GM23338 (cell line): ENCODE data around the gene MCTP1. TPM values are rescaled to one million over a fixed set of nuclear protein-coding genes. Genes with fewer than 3 reads are reported as not detected.
A peak's percentile ranks its signal among the peaks of the same experiment; 100 is the strongest.

Experiments used
- ATAC-seq: fragments of 200-7000 bp; cut with Tn5 transposase; 3 replicates; pipeline ENCODE4 v1.9.1; 2020
- DNase-seq: peaks from one replicate; pipeline ENCODE4 v3.0.0-alpha.2; 2015; ENCODE audit warnings: low spot score
- H2AFZ ChIP-seq: fragments of 200-600 bp; sonication (generic); 2 replicates; pipeline ENCODE4 v1.8.0; 2016; ENCODE audit warnings: antibody characterized with exemption, mild to moderate bottlenecking, moderate library complexity
- H3F3A ChIP-seq: fragments of 200-600 bp; sonication (generic); replicated peaks from 2 replicates; pipeline ENCODE4 v1.8.0; 2017; ENCODE audit warnings: antibody characterized with exemption, mixed run types, low read depth
- H3K27ac ChIP-seq: fragments of 200-600 bp; sonication (generic); 2 replicates; pipeline ENCODE4 v1.6.1; 2016; ENCODE audit warnings: low read depth
- H3K27me3 ChIP-seq: fragments of 200-600 bp; sonication (generic); 2 replicates; pipeline ENCODE4 v1.8.0; 2016; ENCODE audit warnings: mild to moderate bottlenecking, mixed run types, moderate library complexity; ENCODE audit not compliant: insufficient read depth
- H3K36me3 ChIP-seq: fragments of 200-600 bp; sonication (generic); 2 replicates; pipeline ENCODE4 v1.8.0; 2016; ENCODE audit warnings: mild to moderate bottlenecking; ENCODE audit not compliant: insufficient read depth
- H3K4me1 ChIP-seq: fragments of 200-600 bp; sonication (generic); 2 replicates; pipeline ENCODE4 v1.8.0; 2016; ENCODE audit warnings: mild to moderate bottlenecking, moderate library complexity; ENCODE audit not compliant: insufficient read depth
- H3K4me2 ChIP-seq: fragments of 200-600 bp; sonication (generic); 2 replicates; pipeline ENCODE4 v1.7.1; 2017; ENCODE audit warnings: mixed run types
- H3K4me3 ChIP-seq: fragments of 200-600 bp; sonication (generic); 2 replicates; pipeline ENCODE4 v1.6.1; 2016; ENCODE audit warnings: mixed run types
- H3K79me2 ChIP-seq: fragments of 200-600 bp; sonication (generic); replicated peaks from 2 replicates; pipeline ENCODE4 v1.8.0; 2017; ENCODE audit warnings: mild to moderate bottlenecking; ENCODE audit not compliant: insufficient read depth
- H3K9me2 ChIP-seq: fragments of 200-600 bp; sonication (generic); 2 replicates; pipeline ENCODE4 v1.8.0; 2017; ENCODE audit not compliant: insufficient read depth
- H4K20me1 ChIP-seq: fragments of 200-600 bp; sonication (generic); replicated peaks from 2 replicates; pipeline ENCODE4 v1.8.0; 2017; ENCODE audit warnings: mild to moderate bottlenecking; ENCODE audit not compliant: insufficient read depth
- H3K27ac Mint-ChIP-seq: 2 replicates; pipeline ENCODE4 v1.8.0; 2020; ENCODE audit warnings: inconsistent platforms, mild to moderate bottlenecking, moderate library complexity, mixed read lengths
- H3K27me3 Mint-ChIP-seq: 3 replicates; pipeline ENCODE4 v1.8.0; 2022; ENCODE audit warnings: low read depth, mild to moderate bottlenecking, moderate library complexity, mixed read lengths, inconsistent platforms; ENCODE audit not compliant: insufficient read depth, poor library complexity
- H3K36me3 Mint-ChIP-seq: 3 replicates; pipeline ENCODE4 v1.8.0; 2021; ENCODE audit warnings: low read depth, mild to moderate bottlenecking, inconsistent platforms, moderate library complexity, mixed read lengths
- H3K4me1 Mint-ChIP-seq: 3 replicates; pipeline ENCODE4 v1.8.0; 2020; ENCODE audit warnings: mild to moderate bottlenecking, inconsistent platforms, mixed read lengths
- H3K4me3 Mint-ChIP-seq: 3 replicates; pipeline ENCODE4 v1.8.0; 2021; ENCODE audit warnings: moderate library complexity, mild to moderate bottlenecking, inconsistent platforms, mixed read lengths
- H3K9me3 Mint-ChIP-seq: 3 replicates; pipeline ENCODE4 v1.8.0; 2020; ENCODE audit warnings: moderate library complexity, mild to moderate bottlenecking, inconsistent platforms, mixed read lengths
- EZH2 ChIP-seq: fragments of 200-600 bp; sonication (generic); IDR thresholded peaks from one replicate; pipeline ENCODE4 v1.8.0; 2017; ENCODE audit warnings: antibody characterized with exemption, mild to moderate bottlenecking, low read depth; ENCODE audit not compliant: unreplicated experiment
- long read RNA-seq: library from polyadenylated mRNA; unstranded; transcript quantifications from one replicate; pipeline ENCODE4 v2.0.0, GENCODE V29; 2020; ENCODE audit not compliant: unreplicated experiment
- polyA plus RNA-seq: library from polyadenylated mRNA; unstranded; fragments of >200 nt; fragmentation: Nextera tagmentation; extraction: Ambion mirVana; gene quantifications from 2 replicates; pipeline ENCODE4 v1.2.1, GENCODE V29; 2016
- total RNA-seq: library from RNA; depleted of rRNA; stranded (reverse); fragments of >200 nt; shearing (Covaris generic); gene quantifications from 2 replicates; pipeline ENCODE4 v1.2.3, GENCODE V29; 2014; rRNA removed
- TF ChIP-seq, protein P1 (sequence below): fragments of 250-450 bp; sonication (Bioruptor Pico); IDR thresholded peaks from 2 replicates; pipeline ENCODE4 v1.5.0; 2020; ENCODE audit warnings: mild to moderate bottlenecking, moderate library complexity
- TF ChIP-seq, protein P2 (sequence below), 2 experiments: fragments of 200-600 bp in 1 of 2; sonication (generic) in 1 of 2; conservative IDR thresholded peaks; 2 replicates each; pipeline versions ENCODE4 v1.5.1 to v1.6.1; 2016 to 2017; ENCODE audit warnings: antibody characterized with exemption in 2 of 2, low read depth in 2 of 2, mild to moderate bottlenecking in 2 of 2, moderate library complexity in 1 of 2

The MCTP1 gene
- total RNA-seq = 4.2 and 13.6 TPM in 2 replicates
- polyA plus RNA-seq = 3.0 and 3.7 TPM in 2 replicates
- long read RNA-seq = 0 reads

DNA sequence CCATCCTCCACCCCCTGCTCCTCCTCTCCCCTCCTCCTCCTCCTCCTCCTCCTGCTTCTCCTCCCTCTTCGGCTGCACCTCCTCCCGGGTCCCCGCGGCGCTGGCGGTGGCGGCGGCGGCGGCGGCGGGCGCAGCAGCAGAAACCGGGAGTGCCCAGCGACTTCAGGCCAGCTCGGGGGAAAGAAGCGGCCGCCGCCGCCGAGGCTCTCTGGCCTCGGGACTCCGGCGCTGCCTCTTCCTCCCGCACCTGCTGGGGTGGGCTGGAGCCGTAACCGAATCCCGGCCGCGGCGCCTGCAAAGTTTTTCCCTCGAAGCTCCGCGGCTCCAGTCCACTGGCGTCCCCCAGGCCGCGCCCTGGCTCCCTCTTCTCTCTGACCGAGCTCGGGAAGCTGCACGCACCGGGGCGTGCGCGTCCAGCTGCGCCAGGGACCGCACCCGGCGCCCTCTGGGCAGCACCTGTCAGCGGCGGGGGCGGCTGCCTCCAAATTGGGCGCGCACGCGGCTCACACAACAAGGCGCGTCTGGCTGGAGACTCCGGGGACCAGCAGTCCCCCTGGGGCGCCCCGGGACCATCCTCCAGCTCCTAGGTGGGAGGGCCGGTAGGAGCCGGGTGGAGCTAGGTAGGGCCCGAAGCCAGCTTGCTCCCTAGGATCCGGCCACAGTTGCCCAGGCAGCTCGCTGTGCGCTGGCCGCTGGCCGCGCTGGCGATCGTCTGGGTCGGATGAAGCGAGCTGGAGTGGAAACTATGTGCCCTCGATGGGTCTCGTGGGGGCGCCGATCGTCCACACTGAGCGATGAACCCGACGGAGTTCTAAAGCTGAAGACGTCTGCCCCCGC, at the start of gene MCTP1:
Gene MCTP1, minus strand, starts transcription at position 523 of the 837 bp plus-strand sequence.
- Histone ChIP-seq H3K27me3 (peaks cover 35% of the 10 kb centered on the region), H4K20me1 (no peaks in the 10 kb centered on the region)

More for the DNA sequence above, at the start of gene MCTP1:
- H3F3A ChIP-seq = no peaks in the 10 kb centered on the region
- peak within 1 kb of the TSS; percentile 87 for H3K4me2 ChIP-seq
- peak within 1 kb of the TSS; percentile 94 for H2AFZ ChIP-seq
- Mint-ChIP-seq H3K4me1 (peaks cover 43% of the 10 kb centered on the region), H3K36me3 (no peaks in the 10 kb centered on the region; the same call in 2 of the 3 replicates), H3K27me3 (peaks cover 24% of the 10 kb centered on the region), H3K9me3 (no peaks in the 10 kb centered on the region), H3K27ac (no peak within 1 kb of the TSS), H3K4me3 (peak within 1 kb of the TSS; percentile 81)
- DNase-seq = peak; percentile 67
- H3K4me3 ChIP-seq = peak within 1 kb of the TSS; percentile 79
- no peaks in the 10 kb centered on the region for H3K79me2 ChIP-seq
- H3K9me2 ChIP-seq = peaks cover 6% of the 10 kb centered on the region; the same call in 1 of the 2 replicates
- TF ChIP-seq, protein P1, sequence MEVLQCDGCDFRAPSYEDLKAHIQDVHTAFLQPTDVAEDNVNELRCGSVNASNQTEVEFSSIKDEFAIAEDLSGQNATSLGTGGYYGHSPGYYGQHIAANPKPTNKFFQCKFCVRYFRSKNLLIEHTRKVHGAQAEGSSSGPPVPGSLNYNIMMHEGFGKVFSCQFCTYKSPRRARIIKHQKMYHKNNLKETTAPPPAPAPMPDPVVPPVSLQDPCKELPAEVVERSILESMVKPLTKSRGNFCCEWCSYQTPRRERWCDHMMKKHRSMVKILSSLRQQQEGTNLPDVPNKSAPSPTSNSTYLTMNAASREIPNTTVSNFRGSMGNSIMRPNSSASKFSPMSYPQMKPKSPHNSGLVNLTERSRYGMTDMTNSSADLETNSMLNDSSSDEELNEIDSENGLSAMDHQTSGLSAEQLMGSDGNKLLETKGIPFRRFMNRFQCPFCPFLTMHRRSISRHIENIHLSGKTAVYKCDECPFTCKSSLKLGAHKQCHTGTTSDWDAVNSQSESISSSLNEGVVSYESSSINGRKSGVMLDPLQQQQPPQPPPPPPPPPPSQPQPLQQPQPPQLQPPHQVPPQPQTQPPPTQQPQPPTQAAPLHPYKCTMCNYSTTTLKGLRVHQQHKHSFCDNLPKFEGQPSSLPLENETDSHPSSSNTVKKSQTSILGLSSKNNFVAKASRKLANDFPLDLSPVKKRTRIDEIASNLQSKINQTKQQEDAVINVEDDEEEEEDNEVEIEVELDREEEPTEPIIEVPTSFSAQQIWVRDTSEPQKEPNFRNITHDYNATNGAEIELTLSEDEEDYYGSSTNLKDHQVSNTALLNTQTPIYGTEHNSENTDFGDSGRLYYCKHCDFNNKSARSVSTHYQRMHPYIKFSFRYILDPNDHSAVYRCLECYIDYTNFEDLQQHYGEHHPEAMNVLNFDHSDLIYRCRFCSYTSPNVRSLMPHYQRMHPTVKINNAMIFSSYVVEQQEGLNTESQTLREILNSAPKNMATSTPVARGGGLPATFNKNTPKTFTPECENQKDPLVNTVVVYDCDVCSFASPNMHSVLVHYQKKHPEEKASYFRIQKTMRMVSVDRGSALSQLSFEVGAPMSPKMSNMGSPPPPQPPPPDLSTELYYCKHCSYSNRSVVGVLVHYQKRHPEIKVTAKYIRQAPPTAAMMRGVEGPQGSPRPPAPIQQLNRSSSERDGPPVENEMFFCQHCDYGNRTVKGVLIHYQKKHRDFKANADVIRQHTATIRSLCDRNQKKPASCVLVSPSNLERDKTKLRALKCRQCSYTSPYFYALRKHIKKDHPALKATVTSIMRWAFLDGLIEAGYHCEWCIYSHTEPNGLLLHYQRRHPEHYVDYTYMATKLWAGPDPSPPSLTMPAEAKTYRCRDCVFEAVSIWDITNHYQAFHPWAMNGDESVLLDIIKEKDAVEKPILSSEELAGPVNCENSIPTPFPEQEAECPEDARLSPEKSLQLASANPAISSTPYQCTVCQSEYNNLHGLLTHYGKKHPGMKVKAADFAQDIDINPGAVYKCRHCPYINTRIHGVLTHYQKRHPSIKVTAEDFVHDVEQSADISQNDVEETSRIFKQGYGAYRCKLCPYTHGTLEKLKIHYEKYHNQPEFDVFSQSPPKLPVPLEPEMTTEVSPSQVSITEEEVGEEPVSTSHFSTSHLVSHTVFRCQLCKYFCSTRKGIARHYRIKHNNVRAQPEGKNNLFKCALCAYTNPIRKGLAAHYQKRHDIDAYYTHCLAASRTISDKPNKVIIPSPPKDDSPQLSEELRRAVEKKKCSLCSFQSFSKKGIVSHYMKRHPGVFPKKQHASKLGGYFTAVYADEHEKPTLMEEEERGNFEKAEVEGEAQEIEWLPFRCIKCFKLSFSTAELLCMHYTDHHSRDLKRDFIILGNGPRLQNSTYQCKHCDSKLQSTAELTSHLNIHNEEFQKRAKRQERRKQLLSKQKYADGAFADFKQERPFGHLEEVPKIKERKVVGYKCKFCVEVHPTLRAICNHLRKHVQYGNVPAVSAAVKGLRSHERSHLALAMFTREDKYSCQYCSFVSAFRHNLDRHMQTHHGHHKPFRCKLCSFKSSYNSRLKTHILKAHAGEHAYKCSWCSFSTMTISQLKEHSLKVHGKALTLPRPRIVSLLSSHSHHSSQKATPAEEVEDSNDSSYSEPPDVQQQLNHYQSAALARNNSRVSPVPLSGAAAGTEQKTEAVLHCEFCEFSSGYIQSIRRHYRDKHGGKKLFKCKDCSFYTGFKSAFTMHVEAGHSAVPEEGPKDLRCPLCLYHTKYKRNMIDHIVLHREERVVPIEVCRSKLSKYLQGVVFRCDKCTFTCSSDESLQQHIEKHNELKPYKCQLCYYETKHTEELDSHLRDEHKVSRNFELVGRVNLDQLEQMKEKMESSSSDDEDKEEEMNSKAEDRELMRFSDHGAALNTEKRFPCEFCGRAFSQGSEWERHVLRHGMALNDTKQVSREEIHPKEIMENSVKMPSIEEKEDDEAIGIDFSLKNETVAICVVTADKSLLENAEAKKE (CRISPR knock-in tag) = no peak
- TF ChIP-seq, protein P2, sequence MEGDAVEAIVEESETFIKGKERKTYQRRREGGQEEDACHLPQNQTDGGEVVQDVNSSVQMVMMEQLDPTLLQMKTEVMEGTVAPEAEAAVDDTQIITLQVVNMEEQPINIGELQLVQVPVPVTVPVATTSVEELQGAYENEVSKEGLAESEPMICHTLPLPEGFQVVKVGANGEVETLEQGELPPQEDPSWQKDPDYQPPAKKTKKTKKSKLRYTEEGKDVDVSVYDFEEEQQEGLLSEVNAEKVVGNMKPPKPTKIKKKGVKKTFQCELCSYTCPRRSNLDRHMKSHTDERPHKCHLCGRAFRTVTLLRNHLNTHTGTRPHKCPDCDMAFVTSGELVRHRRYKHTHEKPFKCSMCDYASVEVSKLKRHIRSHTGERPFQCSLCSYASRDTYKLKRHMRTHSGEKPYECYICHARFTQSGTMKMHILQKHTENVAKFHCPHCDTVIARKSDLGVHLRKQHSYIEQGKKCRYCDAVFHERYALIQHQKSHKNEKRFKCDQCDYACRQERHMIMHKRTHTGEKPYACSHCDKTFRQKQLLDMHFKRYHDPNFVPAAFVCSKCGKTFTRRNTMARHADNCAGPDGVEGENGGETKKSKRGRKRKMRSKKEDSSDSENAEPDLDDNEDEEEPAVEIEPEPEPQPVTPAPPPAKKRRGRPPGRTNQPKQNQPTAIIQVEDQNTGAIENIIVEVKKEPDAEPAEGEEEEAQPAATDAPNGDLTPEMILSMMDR (conservative IDR thresholded peaks at IDR 0.05; ENCODE audit: low read depth in 2 of 2) = peak in 1 of 2 experiments; percentile 42; a peak in 2 of 4 replicates
- peak; percentile 29 for TF ChIP-seq EZH2
- H3K36me3 ChIP-seq = no peaks in the 10 kb centered on the region
- ATAC-seq = peak; percentile 56
- H3K4me1 ChIP-seq = peaks cover 54% of the 10 kb centered on the region
- H3K27ac ChIP-seq = no peak within 1 kb of the TSS
